Motor neuron (in vitro differentiated cells): ENCODE measurements around the gene RRP1B. TPM values are rescaled to one million over a fixed set of nuclear protein-coding genes. Genes with fewer than 3 reads are reported as not detected.
"Not testable (repeated sequence)": the region's sequence is repeated elsewhere in the genome, so short reads cannot be mapped to it uniquely, and the experiment has no call there.

Experiments used
- ATAC-seq, 8 experiments: fragments of 200-7000 bp; cut with Tn5 transposase; replicated peaks in 6 of 8; 2 replicates each; pipeline ENCODE4 v1.8.0; 2021; ENCODE audit warnings: mild to moderate bottlenecking in 8 of 8, moderate library complexity in 8 of 8
- H3K27ac ChIP-seq, 2 donors: fragments of 250-450 bp; sonication (Bioruptor Pico); 2 replicates each; pipeline ENCODE4 v1.9.0; 2021; ENCODE audit warnings: antibody characterized with exemption in 2 of 2, mild to moderate bottlenecking in 2 of 2, moderate library complexity in 1 of 2
- H3K4me1 ChIP-seq, 2 donors: fragments of 250-450 bp; sonication (Bioruptor Pico); replicated peaks in 1 of 2; 2 replicates each; pipeline ENCODE4 v1.6.1; 2021; ENCODE audit warnings: antibody characterized with exemption in 2 of 2, mild to moderate bottlenecking in 2 of 2, moderate library complexity in 1 of 2
- H3K4me3 ChIP-seq, 5 donors: fragments of 250-450 bp; sonication (Bioruptor Pico); 2 replicates each; pipeline ENCODE4 v1.9.0; 2021; ENCODE audit warnings: antibody characterized with exemption in 5 of 5, mild to moderate bottlenecking in 5 of 5, moderate library complexity in 4 of 5
- WGBS, 10 experiments: fragments of 450-650 bp; shearing (Covaris generic); methylation state at CpG; one replicate each; pipeline ENCODE4 v1.0.0; 2022; 5-methylcytosine and 5-hydroxymethylcytosine counted together
- in situ Hi-C, 9 experiments: fragments of 400-800 bp; cut with MboI; loops; one replicate each; pipeline ENCODE4 v1.15.0; 2021; ENCODE audit warnings: low sequenced_read_pairs in 9 of 9, low pct_unique_long_range_greater_than_20kb in 2 of 9; ENCODE audit not compliant: unreplicated experiment in 9 of 9
- total RNA-seq, 8 experiments: library from RNA; unstranded; fragments of 300-600 nt; gene quantifications; 2 replicates each; pipeline versions ENCODE4 v1.2.3 to v1.2.4, GENCODE V29; 2022

RRP1B gene
- total RNA-seq, 8 experiments from 2014 or later, result 14.0 to 45.9 (median 23.5) TPM

GRCh38 chr21:43645136-43645891, 14.0 kb upstream of the RRP1B start:
- in situ Hi-C loops, result no loop called here

GRCh38 chr21:43645976-43646375, 13.4 kb upstream of the RRP1B start:
- peaks cover 2 to 3% of the 10 kb centered on the region in 2 donors for H3K4me1 ChIP-seq
- ATAC-seq, result no peak
- no peak overlapping the region for H3K27ac ChIP-seq
- in situ Hi-C loops, result no loop called here
- 0 to 95% (median 79%) methylated on average over 1 to 4 of the region's 4 CpGs; no CpG with 5 or more reads in 2 of the 10 experiments for WGBS, 10 experiments
- no peak overlapping the region for H3K4me3 ChIP-seq

More at GRCh38 chr21:43645136-43645891, 14.0 kb upstream of the RRP1B start:
- H3K27ac ChIP-seq, result no peak overlapping the region
- H3K4me1 ChIP-seq, result peaks cover 2 to 3% of the 10 kb centered on the region in 2 donors
- peak; percentile 49 to 73 (median 64) for ATAC-seq
- no peak overlapping the region for H3K4me3 ChIP-seq
- WGBS, 10 experiments, result 14 to 65% (median 51%) methylated on average over 2 to 12 of the region's 12 CpGs; no CpG with 5 or more reads in 2 of the 10 experiments

- H3K4me1 ChIP-seq, result peaks cover 2 to 3% of the 10 kb centered on the region in 2 donors
- ATAC-seq, result peak; percentile 94 to 99 (median 97)
- H3K4me3 ChIP-seq, result no peak overlapping the region
- in situ Hi-C loops, result no loop called here
- H3K27ac ChIP-seq, result no peak overlapping the region
- 17 to 100% (median 25%) methylated on average over 1 to 7 of the region's 7 CpGs; no CpG with 5 or more reads in 1 of the 10 experiments for WGBS, 10 experiments
Measured at GRCh38 chr21:43646550-43647260, 12.7 kb upstream of the RRP1B start.

GRCh38 chr21:43648171-43648570, 11.2 kb upstream of the RRP1B start:
- Histone ChIP-seq H3K27ac (no peak overlapping the region), H3K4me3 (no peak overlapping the region), H3K4me1 (peaks cover 2 to 3% of the 10 kb centered on the region in 2 donors)
- WGBS, 10 experiments, result 7 to 83% (median 60%) methylated on average over 1 to 9 of the region's 9 CpGs
- ATAC-seq, result no peak
- in situ Hi-C loops, result no loop called here

GRCh38 chr21:43651926-43652325, 7.4 kb upstream of the RRP1B start:
- not testable (repeated sequence) for H3K4me3 ChIP-seq
- WGBS, 10 experiments, result 83 to 100% (median 100%) methylated on average over 1 to 3 of the region's 6 CpGs; no CpG with 5 or more reads in 2 of the 10 experiments

GRCh38 chr21:43652616-43653015, 6.7 kb upstream of the RRP1B start:
- Histone ChIP-seq H3K4me3 (no peak overlapping the region), H3K4me1 (no peaks in the 10 kb centered on the region), H3K27ac (no peak overlapping the region)
- ATAC-seq, result no peak
- 20 to 89% (median 69%) methylated on average over 1 to 5 of the region's 6 CpGs; no CpG with 5 or more reads in 4 of the 10 experiments for WGBS, 10 experiments
- in situ Hi-C loops, result no loop called here

More at GRCh38 chr21:43651926-43652325, 7.4 kb upstream of the RRP1B start:
- H3K27ac ChIP-seq, in situ Hi-C loops, ATAC-seq, H3K4me1 ChIP-seq: not testable (repeated sequence)

GRCh38 chr21:43653626-43654025, 5.7 kb upstream of the RRP1B start:
- no peak for ATAC-seq
- in situ Hi-C loops, result no loop called here
- no peak overlapping the region for H3K4me3 ChIP-seq
- WGBS, 10 experiments, result 83 to 100% (median 93%) methylated on average over 2 to 4 of the region's 6 CpGs; no CpG with 5 or more reads in 4 of the 10 experiments
- H3K4me1 ChIP-seq, result peaks cover 0 to 1% of the 10 kb centered on the region in 2 donors
- no peak overlapping the region for H3K27ac ChIP-seq

- Histone ChIP-seq H3K27ac (no peak overlapping the region), H3K4me1 (peaks cover 5 to 7% of the 10 kb centered on the region in 2 donors), H3K4me3 (no peak overlapping the region)
- 60 to 100% (median 87%) methylated on average over 1 to 6 of the region's 7 CpGs; no CpG with 5 or more reads in 1 of the 10 experiments for WGBS, 10 experiments
- no peak for ATAC-seq
- in situ Hi-C loops, result no loop called here
Measured at GRCh38 chr21:43654806-43655489, 4.4 kb upstream of the RRP1B start.

- WGBS, 10 experiments, result 40 to 100% (median 73%) methylated on average over 1 to 10 of the region's 46 CpGs; no CpG with 5 or more reads in 2 of the 10 experiments
- Histone ChIP-seq H3K4me3 (no peak overlapping the region), H3K27ac (no peak overlapping the region), H3K4me1 (peaks cover 9 to 15% of the 10 kb centered on the region in 2 donors)
- ATAC-seq, result no peak
- in situ Hi-C loops, result no loop called here
Measured at GRCh38 chr21:43657355-43658087, 1.8 kb upstream of the RRP1B start.

- Histone ChIP-seq H3K4me1 (peaks cover 9 to 15% of the 10 kb centered on the region in 2 donors), H3K27ac (no peak overlapping the region), H3K4me3 (no peak overlapping the region)
- in situ Hi-C loops, result no loop called here
- 90 to 100% (median 96%) methylated on average over 1 to 36 of the region's 48 CpGs for WGBS, 10 experiments
- ATAC-seq, result no peak
Measured at GRCh38 chr21:43658088-43658741, 1.1 kb upstream of the RRP1B start.

GRCh38 chr21:43658769-43659135, 608 bp upstream of the RRP1B start:
- peaks cover 9 to 15% of the 10 kb centered on the region in 2 donors for H3K4me1 ChIP-seq
- peak overlapping the region; percentile 91 to 95 for H3K27ac ChIP-seq
- ATAC-seq, result no peak
- WGBS, 10 experiments, result 80 to 100% (median 92%) methylated on average over 1 to 19 of the region's 23 CpGs; no CpG with 5 or more reads in 4 of the 10 experiments
- H3K4me3 ChIP-seq, result peak overlapping the region in 4 of 5 donors; percentile 61 to 97 (median 91)
- in situ Hi-C loops, result no loop called here

- 34 to 96% (median 70%) methylated on average over 2 to 6 of the region's 6 CpGs; no CpG with 5 or more reads in 2 of the 10 experiments for WGBS, 10 experiments
- no peak overlapping the region for H3K4me3 ChIP-seq
- no peak for ATAC-seq
- in situ Hi-C loops, result no loop called here
- peaks cover 9 to 15% of the 10 kb centered on the region in 2 donors for H3K4me1 ChIP-seq
- no peak overlapping the region for H3K27ac ChIP-seq
Measured at GRCh38 chr21:43662286-43662685, 2.9 kb downstream of the RRP1B start.
